Spleen (tissue), 7 donors: ENCODE results near the gene SFXN5.

ENCODE experiments used
- POLR2A ChIP-seq, 3 donors: fragments of 450-650 bp; IDR thresholded peaks; one replicate each; pipeline ENCODE4 v1.5.1; 2017; ENCODE audit warnings: antibody characterized with exemption in 3 of 3, mild to moderate bottlenecking in 1 of 3
- POLR2AphosphoS5 ChIP-seq, 3 donors: sonication (generic); formaldehyde crosslinking; IDR thresholded peaks; one replicate each; pipeline ENCODE4 v1.5.1; 2017; ENCODE audit warnings: antibody characterized with exemption in 3 of 3
- TF ChIP-seq, protein P1 (sequence below), 11 experiments: fragments of 200-600 bp in 7 of 11; fragments of 450-650 bp in 4 of 11; sonication (generic) in 4 of 11; IDR thresholded peaks in 8 of 11; conservative IDR thresholded peaks in 3 of 11; 1 replicate in 7 of 11; 2 replicates in 4 of 11; pipeline versions ENCODE4 v1.4.0 to v1.8.0; 2016 to 2021; ENCODE audit warnings: antibody characterized with exemption in 11 of 11, inconsistent platforms in 4 of 11, mild to moderate bottlenecking in 1 of 11
- donor health status: DM: no; HTN: no; CAD: no; lungs with moderate emphysema.
- donor health status: DM: no; HTN: no; CAD: no.
- donor health status: DM: no; HTN: no; CAD: no.

DNA sequence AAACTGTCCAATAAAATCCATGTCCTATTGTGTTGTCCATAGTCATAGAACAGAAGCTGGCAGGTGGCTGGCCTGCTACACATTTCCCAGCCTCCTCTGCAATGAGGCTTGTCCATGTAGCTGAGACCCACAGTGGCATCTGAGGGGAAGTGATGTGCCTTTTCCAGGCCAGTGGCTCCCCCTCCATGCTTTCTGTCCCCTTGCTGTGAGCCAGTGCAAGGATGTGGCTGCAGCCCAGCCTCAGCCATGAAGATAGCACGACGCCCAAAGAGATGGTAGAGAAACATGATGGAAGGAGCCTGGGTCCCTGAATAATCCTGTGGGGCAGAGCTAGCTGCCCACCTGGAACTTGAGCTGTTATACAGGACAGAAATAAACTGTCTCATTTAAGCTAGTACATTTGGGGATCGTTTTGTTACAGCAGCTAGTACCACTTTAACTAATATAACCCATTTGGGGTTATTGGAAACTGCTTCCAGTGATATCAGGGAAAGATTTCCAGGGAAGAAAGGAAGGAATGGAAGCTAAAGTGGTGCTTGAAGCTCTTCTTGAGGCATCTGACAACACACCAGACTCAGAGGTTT, 40.3 kb downstream of the SFXN5 start:
- TF ChIP-seq, protein P1, sequence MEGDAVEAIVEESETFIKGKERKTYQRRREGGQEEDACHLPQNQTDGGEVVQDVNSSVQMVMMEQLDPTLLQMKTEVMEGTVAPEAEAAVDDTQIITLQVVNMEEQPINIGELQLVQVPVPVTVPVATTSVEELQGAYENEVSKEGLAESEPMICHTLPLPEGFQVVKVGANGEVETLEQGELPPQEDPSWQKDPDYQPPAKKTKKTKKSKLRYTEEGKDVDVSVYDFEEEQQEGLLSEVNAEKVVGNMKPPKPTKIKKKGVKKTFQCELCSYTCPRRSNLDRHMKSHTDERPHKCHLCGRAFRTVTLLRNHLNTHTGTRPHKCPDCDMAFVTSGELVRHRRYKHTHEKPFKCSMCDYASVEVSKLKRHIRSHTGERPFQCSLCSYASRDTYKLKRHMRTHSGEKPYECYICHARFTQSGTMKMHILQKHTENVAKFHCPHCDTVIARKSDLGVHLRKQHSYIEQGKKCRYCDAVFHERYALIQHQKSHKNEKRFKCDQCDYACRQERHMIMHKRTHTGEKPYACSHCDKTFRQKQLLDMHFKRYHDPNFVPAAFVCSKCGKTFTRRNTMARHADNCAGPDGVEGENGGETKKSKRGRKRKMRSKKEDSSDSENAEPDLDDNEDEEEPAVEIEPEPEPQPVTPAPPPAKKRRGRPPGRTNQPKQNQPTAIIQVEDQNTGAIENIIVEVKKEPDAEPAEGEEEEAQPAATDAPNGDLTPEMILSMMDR (IDR thresholded peaks at IDR 0.05 in 8 of 11, conservative IDR thresholded peaks at IDR 0.05 in 3 of 11): no peak
- TF ChIP-seq POLR2A (IDR thresholded peaks at IDR 0.05) (no peak), POLR2AphosphoS5 (IDR thresholded peaks at IDR 0.05) (no peak)
